ENCODE results near the gene VAV2. TPM values are rescaled to one million over a fixed set of nuclear protein-coding genes. Genes with fewer than 3 reads are reported as not detected.

The VAV2 gene
- total and polyA plus RNA-seq, 11 donors: 3.3 to 9.9 (median 5.3) TPM

- TF ChIP-seq CTCF (IDR thresholded peaks at IDR 0.05) (no peak), POLR2A (IDR thresholded peaks at IDR 0.05) (no peak)
- H3K27ac ChIP-seq: no peak overlapping the region
- H3K4me1 ChIP-seq: peaks cover 0 to 4% (median 0%) of the 10 kb centered on the region in 12 donors
- WGBS, 4 donors: 95 to 100% (median 98%) methylated on average over 13 to 17 of the region's 17 CpGs
- peaks cover 3 to 99% (median 83%) of the 10 kb centered on the region in 9 donors for H3K36me3 ChIP-seq
- ATAC-seq (no peak), DNase-seq (peak in 1 of 5 donors; percentile 7)
- H3K9me3 ChIP-seq: peaks cover 0 to 27% (median 10%) of the 10 kb centered on the region in 12 donors
- no peak overlapping the region for H3K4me3 ChIP-seq
- intact Hi-C loops (cut with DNase I): no loop called here
- no peaks in the 10 kb centered on the region for H3K27me3 ChIP-seq
These were observed 48.0 kb upstream of the VAV2 start for GRCh38 chr9:134040176-134040565.

GRCh38 chr9:134039386-134040175 lies 47.5 kb upstream of the VAV2 start:
- Histone ChIP-seq H3K4me3 (no peak overlapping the region), H3K4me1 (peaks cover 0 to 4% (median 0%) of the 10 kb centered on the region in 12 donors), H3K27me3 (no peaks in the 10 kb centered on the region), H3K9me3 (peaks cover 0 to 27% (median 10%) of the 10 kb centered on the region in 12 donors), H3K27ac (no peak overlapping the region), H3K36me3 (peaks cover 3 to 99% (median 83%) of the 10 kb centered on the region in 9 donors)
- TF ChIP-seq CTCF (IDR thresholded peaks at IDR 0.05) (no peak), POLR2A (IDR thresholded peaks at IDR 0.05) (no peak)
- intact Hi-C loops (cut with DNase I): no loop called here
- no peak for ATAC-seq
- peak in 1 of 5 donors; percentile 17 for DNase-seq
- 91 to 98% (median 94%) methylated on average over 18 to 20 of the region's 20 CpGs for WGBS, 4 donors

GRCh38 chr9:134037641-134038040 lies 45.5 kb upstream of the VAV2 start:
- 98 to 99% (median 98%) methylated on average over 2 of the region's 2 CpGs for WGBS, 4 donors
- Histone ChIP-seq H3K36me3 (peaks cover 3 to 99% (median 90%) of the 10 kb centered on the region in 9 donors), H3K4me1 (peaks cover 0 to 4% (median 0%) of the 10 kb centered on the region in 12 donors), H3K4me3 (no peak overlapping the region), H3K27ac (no peak overlapping the region), H3K9me3 (peaks cover 0 to 27% (median 10%) of the 10 kb centered on the region in 12 donors), H3K27me3 (no peaks in the 10 kb centered on the region)
- intact Hi-C loops (cut with DNase I): no loop called here
- DNase-seq (no peak), ATAC-seq (no peak)
- TF ChIP-seq CTCF (IDR thresholded peaks at IDR 0.05): no peak
- no peak for TF ChIP-seq POLR2A (IDR thresholded peaks at IDR 0.05)

GRCh38 chr9:134036130-134036529 lies 44.0 kb upstream of the VAV2 start:
- no peak for ATAC-seq
- peaks cover 0 to 27% (median 10%) of the 10 kb centered on the region in 12 donors for H3K9me3 ChIP-seq
- WGBS, 4 donors: 92 to 95% (median 94%) methylated on average over 14 to 16 of the region's 16 CpGs
- H3K27ac ChIP-seq: no peak overlapping the region
- TF ChIP-seq POLR2A (IDR thresholded peaks at IDR 0.05) (no peak), CTCF (IDR thresholded peaks at IDR 0.05) (no peak)
- intact Hi-C loops (cut with DNase I): no loop called here
- H3K4me1 ChIP-seq: peaks cover 0 to 4% (median 0%) of the 10 kb centered on the region in 12 donors
- H3K27me3 ChIP-seq: no peaks in the 10 kb centered on the region
- no peak overlapping the region for H3K4me3 ChIP-seq
- DNase-seq: no peak
- H3K36me3 ChIP-seq: peaks cover 5 to 100% (median 93%) of the 10 kb centered on the region in 9 donors

All from heart left ventricle (tissue), 16 donors.